Lower leg skin (tissue), 4 donors: ENCODE data around the gene MED27. TPM values are rescaled to one million over a fixed set of nuclear protein-coding genes. Genes with fewer than 3 reads are reported as not detected.

Experiments
- DNase-seq, 2 donors: peaks; one replicate each; pipeline ENCODE4 v3.0.0-alpha.2; 2019; ENCODE audit warnings: low spot score in 2 of 2
- H3K4me3 ChIP-seq: fragments of 200-600 bp; sonication (generic); 2 replicates; pipeline ENCODE4 v1.5.1; 2017; ENCODE audit warnings: mild to moderate bottlenecking, low read depth; ENCODE audit not compliant: poor library complexity, severe bottlenecking
- CTCF ChIP-seq, 3 donors: fragments of 450-650 bp; IDR thresholded peaks; one replicate each; pipeline ENCODE4 v1.5.1; 2016; ENCODE audit warnings: antibody characterized with exemption in 3 of 3, mild to moderate bottlenecking in 3 of 3, moderate library complexity in 2 of 3
- POLR2A ChIP-seq, 2 donors: fragments of 450-650 bp; IDR thresholded peaks; one replicate each; pipeline ENCODE4 v1.6.1; 2016 to 2017; ENCODE audit warnings: antibody characterized with exemption in 2 of 2, mild to moderate bottlenecking in 1 of 2, moderate library complexity in 1 of 2
- WGBS, 2 donors: methylation state at CpG; one replicate each; pipeline ENCODE4 v1.1.5; 2018; 5-methylcytosine and 5-hydroxymethylcytosine counted together
- intact Hi-C: fragments of 100-400 bp; cut with DNase I; formaldehyde crosslinking; loops from one replicate; pipeline ENCODE4 v1.15.0; 2023; ENCODE audit warnings: low total_unique reads
- total RNA-seq, 4 donors: library from RNA; depleted of rRNA; stranded (reverse); fragments of >200 nt; gene quantifications; one replicate each; pipeline ENCODE4 v1.1.0, GENCODE V29; 2016

Gene MED27
- total RNA-seq, 4 donors from 2014 or later, result 15.4 to 20.3 (median 16.5) TPM

GRCh38 chr9:131827821-131828369 lies 251.8 kb downstream of the MED27 start:
- whole genome bisulfite sequencing, 2 donors, result 64 to 70% methylated on average over 21 of the region's 21 CpGs
- DNase-seq, result no peak
- TF ChIP-seq POLR2A (IDR thresholded peaks at IDR 0.05) (no peak), CTCF (IDR thresholded peaks at IDR 0.05) (no peak)
- intact Hi-C loops, result no loop called here
- H3K4me3 ChIP-seq, result no peak overlapping the region

GRCh38 chr9:131826966-131827525 lies 252.6 kb downstream of the MED27 start:
- no peak overlapping the region for H3K4me3 ChIP-seq
- DNase-seq, result no peak
- no peak for TF ChIP-seq POLR2A (IDR thresholded peaks at IDR 0.05)
- no peak for TF ChIP-seq CTCF (IDR thresholded peaks at IDR 0.05)
- WGBS, 2 donors, result 51 to 54% methylated on average over 9 of the region's 9 CpGs
- intact Hi-C loops, result no loop called here

- 96 to 100% methylated on average over 2 of the region's 2 CpGs for WGBS, 2 donors
- no peak for DNase-seq
- H3K4me3 ChIP-seq, result no peak overlapping the region
- intact Hi-C loops, result no loop called here
- TF ChIP-seq CTCF (IDR thresholded peaks at IDR 0.05) (no peak), POLR2A (IDR thresholded peaks at IDR 0.05) (no peak)
These were observed 253.6 kb downstream of the MED27 start for GRCh38 chr9:131826053-131826452.

GRCh38 chr9:131824953-131825495 lies 254.6 kb downstream of the MED27 start:
- intact Hi-C loops, result no loop called here
- no peak overlapping the region for H3K4me3 ChIP-seq
- 82 to 83% methylated on average over 13 to 14 of the region's 15 CpGs for WGBS, 2 donors
- no peak for DNase-seq
- TF ChIP-seq POLR2A (IDR thresholded peaks at IDR 0.05), result no peak
- no peak for TF ChIP-seq CTCF (IDR thresholded peaks at IDR 0.05)

- DNase-seq, result no peak
- intact Hi-C loops, result no loop called here
These were observed 255.5 kb downstream of the MED27 start for GRCh38 chr9:131824155-131824594.

More at GRCh38 chr9:131824155-131824594, 255.5 kb downstream of the MED27 start:
- TF ChIP-seq POLR2A (IDR thresholded peaks at IDR 0.05), result no peak
- no peak for TF ChIP-seq CTCF (IDR thresholded peaks at IDR 0.05)
- 50 to 80% methylated on average over 9 to 12 of the region's 20 CpGs for WGBS, 2 donors
- no peak overlapping the region for H3K4me3 ChIP-seq
